Uterus (tissue), 2 donors: ENCODE measurements around the gene SLC6A18.

Experiments
- POLR2A ChIP-seq, 2 donors: fragments of 450-650 bp; IDR thresholded peaks; one replicate each; pipeline ENCODE4 v1.6.1; 2016; ENCODE audit warnings: antibody characterized with exemption in 2 of 2, mild to moderate bottlenecking in 1 of 2, moderate library complexity in 1 of 2
- TF ChIP-seq, protein P1 (sequence below), 4 experiments: fragments of 200-600 bp in 2 of 4; fragments of 450-650 bp in 2 of 4; sonication (generic) in 2 of 4; IDR thresholded peaks; one replicate each; pipeline ENCODE4 v1.5.1; 2016 to 2019; ENCODE audit warnings: antibody characterized with exemption in 4 of 4, mild to moderate bottlenecking in 2 of 4, moderate library complexity in 1 of 4

- TF ChIP-seq, protein P1, sequence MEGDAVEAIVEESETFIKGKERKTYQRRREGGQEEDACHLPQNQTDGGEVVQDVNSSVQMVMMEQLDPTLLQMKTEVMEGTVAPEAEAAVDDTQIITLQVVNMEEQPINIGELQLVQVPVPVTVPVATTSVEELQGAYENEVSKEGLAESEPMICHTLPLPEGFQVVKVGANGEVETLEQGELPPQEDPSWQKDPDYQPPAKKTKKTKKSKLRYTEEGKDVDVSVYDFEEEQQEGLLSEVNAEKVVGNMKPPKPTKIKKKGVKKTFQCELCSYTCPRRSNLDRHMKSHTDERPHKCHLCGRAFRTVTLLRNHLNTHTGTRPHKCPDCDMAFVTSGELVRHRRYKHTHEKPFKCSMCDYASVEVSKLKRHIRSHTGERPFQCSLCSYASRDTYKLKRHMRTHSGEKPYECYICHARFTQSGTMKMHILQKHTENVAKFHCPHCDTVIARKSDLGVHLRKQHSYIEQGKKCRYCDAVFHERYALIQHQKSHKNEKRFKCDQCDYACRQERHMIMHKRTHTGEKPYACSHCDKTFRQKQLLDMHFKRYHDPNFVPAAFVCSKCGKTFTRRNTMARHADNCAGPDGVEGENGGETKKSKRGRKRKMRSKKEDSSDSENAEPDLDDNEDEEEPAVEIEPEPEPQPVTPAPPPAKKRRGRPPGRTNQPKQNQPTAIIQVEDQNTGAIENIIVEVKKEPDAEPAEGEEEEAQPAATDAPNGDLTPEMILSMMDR (IDR thresholded peaks at IDR 0.05): no peak
- no peak for TF ChIP-seq POLR2A (IDR thresholded peaks at IDR 0.05)
Measured at GRCh38 chr5:1215320-1216096, 9.7 kb upstream of the SLC6A18 start.
